Hepatocyte (in vitro differentiated cells): ENCODE results near the gene EFNA2. TPM values are rescaled to one million over a fixed set of nuclear protein-coding genes. Genes with fewer than 3 reads are reported as not detected.

Experiments
- DNase-seq: peaks from one replicate; pipeline ENCODE4 v3.0.0-alpha.2; 2016; ENCODE audit warnings: low spot score
- H2AFZ ChIP-seq: fragments of 200-600 bp; sonication (generic); 2 replicates; pipeline ENCODE4 v1.6.0; 2016; ENCODE audit warnings: antibody characterized with exemption, mild to moderate bottlenecking
- H3K27ac ChIP-seq: fragments of 200-600 bp; sonication (generic); 2 replicates; pipeline ENCODE4 v1.5.1; 2016; ENCODE audit warnings: mild to moderate bottlenecking
- H3K27me3 ChIP-seq: fragments of 200-600 bp; sonication (generic); 2 replicates; pipeline ENCODE4 v1.6.1; 2016
- H3K36me3 ChIP-seq: fragments of 200-600 bp; sonication (generic); replicated peaks from 2 replicates; pipeline ENCODE4 v1.5.1; 2016; ENCODE audit warnings: low read depth; ENCODE audit not compliant: insufficient read depth
- H3K4me1 ChIP-seq: fragments of 200-600 bp; sonication (generic); 2 replicates; pipeline ENCODE4 v1.5.1; 2016; ENCODE audit warnings: mild to moderate bottlenecking, moderate library complexity; ENCODE audit not compliant: insufficient read depth
- H3K4me2 ChIP-seq: fragments of 200-600 bp; sonication (generic); 2 replicates; pipeline ENCODE4 v1.6.0; 2016
- H3K4me3 ChIP-seq: fragments of 200-600 bp; sonication (generic); 2 replicates; pipeline ENCODE4 v1.5.1; 2016; ENCODE audit warnings: mild to moderate bottlenecking
- H3K79me2 ChIP-seq: fragments of 200-600 bp; sonication (generic); 2 replicates; pipeline ENCODE4 v1.6.0; 2017; ENCODE audit warnings: mild to moderate bottlenecking
- H3K9me2 ChIP-seq: fragments of 200-600 bp; sonication (generic); replicated peaks from 2 replicates; pipeline ENCODE4 v1.6.0; 2017; ENCODE audit warnings: mild to moderate bottlenecking; ENCODE audit not compliant: insufficient read depth
- H3K9me3 ChIP-seq: fragments of 200-600 bp; sonication (generic); 2 replicates; pipeline ENCODE4 v1.5.1; 2016; ENCODE audit warnings: low read depth, mild to moderate bottlenecking
- H4K20me1 ChIP-seq: fragments of 200-600 bp; sonication (generic); 2 replicates; pipeline ENCODE4 v1.6.0; 2016; ENCODE audit warnings: mild to moderate bottlenecking; ENCODE audit not compliant: insufficient read depth, poor library complexity, severe bottlenecking
- EZH2 ChIP-seq: fragments of 200-600 bp; sonication (generic); IDR thresholded peaks from 2 replicates; pipeline ENCODE4 v1.6.1; 2016; ENCODE audit warnings: antibody characterized with exemption, mild to moderate bottlenecking, borderline replicate concordance
- EZH2phosphoT487 ChIP-seq: fragments of 200-600 bp; sonication (generic); IDR thresholded peaks from one replicate; pipeline ENCODE4 v1.6.1; 2018; ENCODE audit warnings: antibody characterized with exemption, mild to moderate bottlenecking, low read depth, moderate library complexity; ENCODE audit not compliant: unreplicated experiment, severe bottlenecking
- WGBS: methylation state at CpG from one replicate; pipeline ENCODE4 v1.1.6; 2016; ENCODE audit warnings: low lambda C conversion rate; ENCODE audit errors: missing lambda C conversion rate; 5-methylcytosine and 5-hydroxymethylcytosine counted together
- polyA plus RNA-seq: library from polyadenylated mRNA; unstranded; fragments of >200 nt; fragmentation: Nextera tagmentation; extraction: Ambion mirVana; gene quantifications from 2 replicates; pipeline ENCODE4 v1.2.1, GENCODE V29; 2016
- total RNA-seq: library from RNA; depleted of rRNA; stranded (reverse); fragments of >200 nt; gene quantifications from 2 replicates; pipeline ENCODE4 v1.2.3, GENCODE V29; 2014
- TF ChIP-seq, protein P1 (sequence below): fragments of 200-600 bp; sonication (generic); IDR thresholded peaks from 2 replicates; pipeline ENCODE4 v1.5.1; 2016; ENCODE audit warnings: antibody characterized with exemption, mild to moderate bottlenecking; ENCODE audit not compliant: poor library complexity

The EFNA2 gene
- total and polyA plus RNA-seq, 2 experiments from 2014 or later: 1.3 to 14.2 TPM

DNA sequence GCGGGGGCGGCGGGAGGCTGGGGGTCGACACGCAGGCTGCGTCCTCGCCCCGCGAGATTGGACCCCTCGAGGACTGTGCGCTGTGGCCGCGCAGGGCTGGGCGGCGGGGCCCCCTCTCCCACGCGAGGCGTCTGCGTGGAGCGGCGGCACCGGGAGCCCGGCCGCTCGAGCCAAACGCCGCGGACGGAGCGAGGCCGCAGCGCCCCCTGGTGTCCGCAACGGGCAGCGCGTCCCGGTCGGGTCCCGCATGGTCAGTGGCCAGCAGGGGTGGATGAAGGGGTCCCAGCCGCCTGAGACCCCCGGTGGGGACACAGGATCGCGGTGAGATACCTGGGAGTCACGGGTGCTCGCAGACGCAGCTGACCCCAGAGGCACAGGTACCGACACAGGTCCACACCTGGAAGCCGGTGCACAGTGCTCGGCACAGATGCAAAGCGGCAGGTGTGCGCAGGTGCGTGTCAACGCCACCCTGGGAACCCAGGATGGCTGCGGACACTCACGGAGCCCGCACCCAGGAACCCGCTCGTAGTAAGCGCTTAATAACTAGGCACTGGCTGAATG is 18.7 kb upstream of the EFNA2 start:
- Histone ChIP-seq H4K20me1 (peaks cover 24% of the 10 kb centered on the region), H3K4me3 (peak overlapping the region; percentile 69), H3K36me3 (no peaks in the 10 kb centered on the region), H3K4me1 (peaks cover 69% of the 10 kb centered on the region), H3K27me3 (no peaks in the 10 kb centered on the region), H3K79me2 (peaks cover 43% of the 10 kb centered on the region), H3K9me2 (no peaks in the 10 kb centered on the region), H2AFZ (peak overlapping the region; percentile 18), H3K4me2 (peak overlapping the region; percentile 100), H3K27ac (peak overlapping the region; percentile 87), H3K9me3 (no peaks in the 10 kb centered on the region)
- peak; percentile 87 for DNase-seq
- no peak for TF ChIP-seq EZH2
- TF ChIP-seq, protein P1, sequence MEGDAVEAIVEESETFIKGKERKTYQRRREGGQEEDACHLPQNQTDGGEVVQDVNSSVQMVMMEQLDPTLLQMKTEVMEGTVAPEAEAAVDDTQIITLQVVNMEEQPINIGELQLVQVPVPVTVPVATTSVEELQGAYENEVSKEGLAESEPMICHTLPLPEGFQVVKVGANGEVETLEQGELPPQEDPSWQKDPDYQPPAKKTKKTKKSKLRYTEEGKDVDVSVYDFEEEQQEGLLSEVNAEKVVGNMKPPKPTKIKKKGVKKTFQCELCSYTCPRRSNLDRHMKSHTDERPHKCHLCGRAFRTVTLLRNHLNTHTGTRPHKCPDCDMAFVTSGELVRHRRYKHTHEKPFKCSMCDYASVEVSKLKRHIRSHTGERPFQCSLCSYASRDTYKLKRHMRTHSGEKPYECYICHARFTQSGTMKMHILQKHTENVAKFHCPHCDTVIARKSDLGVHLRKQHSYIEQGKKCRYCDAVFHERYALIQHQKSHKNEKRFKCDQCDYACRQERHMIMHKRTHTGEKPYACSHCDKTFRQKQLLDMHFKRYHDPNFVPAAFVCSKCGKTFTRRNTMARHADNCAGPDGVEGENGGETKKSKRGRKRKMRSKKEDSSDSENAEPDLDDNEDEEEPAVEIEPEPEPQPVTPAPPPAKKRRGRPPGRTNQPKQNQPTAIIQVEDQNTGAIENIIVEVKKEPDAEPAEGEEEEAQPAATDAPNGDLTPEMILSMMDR: peak; percentile 85
- 5% methylated on average over 46 of the region's 59 CpGs for WGBS

DNA sequence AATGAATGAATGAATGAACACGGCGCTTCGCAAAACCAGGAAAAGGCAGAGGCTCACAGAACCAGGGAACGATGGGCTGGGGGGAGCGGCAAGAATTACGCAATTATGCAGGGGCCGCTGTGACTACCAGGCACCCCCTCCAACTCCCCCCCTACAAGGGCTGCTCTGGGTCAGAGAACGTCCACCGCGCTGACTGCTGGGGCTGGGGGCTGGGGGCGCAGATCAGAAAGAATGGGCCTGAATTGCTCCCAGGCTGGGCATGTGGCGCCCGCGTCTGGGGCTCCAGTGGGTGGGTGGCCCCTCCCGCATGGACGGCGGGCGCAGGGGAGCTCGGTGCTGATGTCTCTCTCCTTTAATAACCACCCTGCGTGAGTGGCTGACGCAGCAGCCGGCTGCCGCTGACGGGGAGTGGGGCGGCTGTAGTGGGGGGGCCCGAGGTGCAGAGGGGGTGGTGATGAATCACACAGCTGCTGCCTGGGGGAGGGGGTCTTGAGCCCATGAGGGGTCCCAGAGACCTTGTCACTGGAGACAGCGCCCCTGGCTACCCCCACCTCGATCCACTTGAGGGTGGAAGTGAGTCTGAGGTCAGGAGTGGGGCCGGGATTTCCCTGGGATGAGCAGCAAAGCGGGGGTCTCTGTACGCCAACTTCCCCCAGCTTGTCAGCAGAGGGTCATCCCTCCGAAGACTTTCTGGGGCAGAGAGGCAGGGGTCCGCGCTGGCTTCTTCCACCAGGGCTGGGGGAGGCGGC is 18.0 kb upstream of the EFNA2 start:
- Histone ChIP-seq H4K20me1 (peaks cover 31% of the 10 kb centered on the region), H3K79me2 (peaks cover 50% of the 10 kb centered on the region), H3K36me3 (no peaks in the 10 kb centered on the region), H3K4me3 (peak overlapping the region; percentile 69), H3K27me3 (no peaks in the 10 kb centered on the region), H3K4me1 (peaks cover 62% of the 10 kb centered on the region), H3K4me2 (peak overlapping the region; percentile 100), H2AFZ (no peak overlapping the region), H3K27ac (no peak overlapping the region), H3K9me2 (no peaks in the 10 kb centered on the region), H3K9me3 (no peaks in the 10 kb centered on the region)
- TF ChIP-seq EZH2phosphoT487 (no peak), EZH2 (no peak)
- TF ChIP-seq, protein P1: no peak
- 30% methylated on average over 33 of the region's 35 CpGs for WGBS
- DNase-seq: no peak

DNA sequence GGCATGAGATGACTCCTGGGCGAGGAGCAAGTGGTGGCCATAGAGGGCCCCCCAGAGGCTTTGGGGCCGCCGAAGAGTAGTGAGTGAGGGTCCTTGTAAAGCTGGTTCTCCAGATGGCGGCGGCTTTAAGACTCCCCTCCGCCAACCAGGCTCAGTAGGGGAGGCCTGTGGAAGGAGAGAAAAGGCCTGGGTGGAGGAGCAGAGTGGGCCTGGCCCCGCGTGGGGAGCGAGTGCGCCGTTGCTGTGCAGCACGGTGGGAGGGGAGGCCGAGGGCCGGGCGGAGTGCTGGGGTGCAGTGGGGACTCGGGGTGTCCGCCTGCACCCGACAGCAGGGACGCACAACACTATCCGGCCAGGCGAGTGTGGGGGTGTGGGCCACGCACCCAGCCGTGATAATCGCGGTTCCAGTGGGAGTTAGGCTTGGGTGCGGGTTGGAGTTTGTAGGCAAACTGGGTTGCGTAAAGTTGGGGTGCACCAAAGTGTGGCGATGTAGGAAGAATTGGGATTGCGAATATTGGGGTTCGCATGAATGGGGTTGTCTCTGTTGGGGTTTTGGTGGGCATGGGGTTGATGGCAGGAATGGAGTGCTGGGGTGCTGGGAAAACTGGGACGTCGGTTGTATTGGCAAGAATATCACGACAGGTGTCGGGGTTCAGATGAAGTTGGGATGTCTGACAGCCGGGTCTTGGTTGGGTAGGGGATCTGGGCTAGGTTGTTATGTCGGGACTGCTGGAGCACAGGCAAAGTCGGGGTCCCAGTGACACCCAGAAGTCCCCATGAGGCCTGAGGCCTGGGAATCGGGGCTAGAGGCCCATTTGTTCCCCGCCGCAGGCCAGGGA is 17.2 kb upstream of the EFNA2 start:
- Histone ChIP-seq H3K9me3 (no peaks in the 10 kb centered on the region), H2AFZ (no peak overlapping the region), H4K20me1 (peaks cover 36% of the 10 kb centered on the region), H3K79me2 (peaks cover 58% of the 10 kb centered on the region), H3K27me3 (no peaks in the 10 kb centered on the region), H3K36me3 (no peaks in the 10 kb centered on the region), H3K4me2 (peak overlapping the region; percentile 100), H3K4me3 (no peak overlapping the region), H3K4me1 (peaks cover 54% of the 10 kb centered on the region), H3K9me2 (no peaks in the 10 kb centered on the region), H3K27ac (peak overlapping the region; percentile 69)
- 63% methylated on average over 31 of the region's 40 CpGs for WGBS
- no peak for TF ChIP-seq EZH2phosphoT487
- TF ChIP-seq EZH2: no peak
- TF ChIP-seq, protein P1: no peak
- no peak for DNase-seq
